B cell (primary cell): ENCODE measurements around the gene MAP3K7.

Source experiments
- CTCF ChIP-seq: fragments of 200-600 bp; IDR thresholded peaks from one replicate; pipeline ENCODE4 v1.8.0; 2022; ENCODE audit warnings: antibody characterized with exemption, mild to moderate bottlenecking
- EZH2 ChIP-seq: IDR thresholded peaks from 2 replicates; pipeline ENCODE4 v1.6.1; 2012; ENCODE audit warnings: borderline replicate concordance, low read depth, mild to moderate bottlenecking, moderate library complexity, low read length; ENCODE audit not compliant: insufficient read depth, poor library complexity, severe bottlenecking

GRCh38 chr6:90463874-90464273 is 123.0 kb downstream of the MAP3K7 start:
- no peak for TF ChIP-seq CTCF
- TF ChIP-seq EZH2, result no peak
